K562 (cell line): ENCODE data around the gene CPED1.

ENCODE experiments used
- CREM ChIP-seq: IDR thresholded peaks from 2 replicates; pipeline ENCODE4 v1.6.1; 2014; ENCODE audit warnings: antibody characterized with exemption, low read depth
- HMG20B ChIP-seq: fragments of 250-450 bp; sonication (Bioruptor Pico); IDR thresholded peaks from 2 replicates; pipeline ENCODE4 v1.5.0; 2021; ENCODE audit warnings: mild to moderate bottlenecking
- RAD21 ChIP-seq, 2 experiments: fragments of 250-450 bp in 1 of 2; fragments of 450-650 bp in 1 of 2; sonication (Bioruptor Pico) in 1 of 2; formaldehyde crosslinking in 1 of 2; IDR thresholded peaks in 1 of 2; conservative IDR thresholded peaks in 1 of 2; 2 replicates each; pipeline versions ENCODE4 v1.4.0 to v1.8.0; 2020 to 2022; ENCODE audit warnings: mild to moderate bottlenecking in 2 of 2, moderate library complexity in 1 of 2
- RBM39 ChIP-seq: fragments of 200-400 bp; formaldehyde crosslinking; optimal IDR thresholded peaks from 2 replicates; pipeline ENCODE3; 2018; ENCODE audit warnings: low read depth, low read length
- ZNF224 ChIP-seq: sonication (generic); formaldehyde crosslinking; IDR thresholded peaks from 2 replicates; pipeline ENCODE4 v1.8.0; 2022; ENCODE audit warnings: mild to moderate bottlenecking, missing genetic modification reagents
- TF ChIP-seq, protein P1 (sequence below): fragments of 250-450 bp; sonication (Bioruptor Pico); IDR thresholded peaks from 2 replicates; pipeline ENCODE4 v1.6.1; 2021; ENCODE audit warnings: mild to moderate bottlenecking
- TF ChIP-seq, protein P2 (sequence below): sonication (generic); formaldehyde crosslinking; IDR thresholded peaks from 2 replicates; pipeline ENCODE4 v1.8.1; 2023; ENCODE audit warnings: missing genetic modification reagents, mild to moderate bottlenecking, borderline replicate concordance

DNA sequence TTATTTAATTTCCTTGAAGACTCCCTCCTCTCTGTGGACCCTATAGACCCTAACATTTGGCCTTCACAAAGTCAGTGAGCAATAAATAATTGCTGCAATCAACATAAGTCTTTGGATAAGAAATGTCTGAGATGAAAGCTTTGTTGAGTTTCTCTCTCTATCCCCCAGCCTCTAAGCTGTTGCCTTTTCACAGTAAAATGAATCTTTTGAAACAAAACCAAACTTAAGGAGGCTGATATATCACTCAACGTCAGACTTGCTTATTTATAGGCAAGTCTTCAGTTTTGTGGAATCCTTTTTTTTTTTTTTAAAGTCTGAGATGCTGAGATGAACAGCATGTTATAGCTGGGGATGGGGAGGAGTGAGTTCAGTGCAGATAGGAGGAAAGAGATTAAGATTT lies 10.0 kb downstream of the CPED1 start:
- TF ChIP-seq, protein P1, sequence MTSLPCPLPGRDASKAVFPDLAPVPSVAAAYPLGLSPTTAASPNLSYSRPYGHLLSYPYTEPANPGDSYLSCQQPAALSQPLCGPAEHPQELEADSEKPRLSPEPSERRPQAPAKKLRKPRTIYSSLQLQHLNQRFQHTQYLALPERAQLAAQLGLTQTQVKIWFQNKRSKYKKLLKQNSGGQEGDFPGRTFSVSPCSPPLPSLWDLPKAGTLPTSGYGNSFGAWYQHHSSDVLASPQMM (CRISPR knock-in tag): no peak
- TF ChIP-seq, protein P2, sequence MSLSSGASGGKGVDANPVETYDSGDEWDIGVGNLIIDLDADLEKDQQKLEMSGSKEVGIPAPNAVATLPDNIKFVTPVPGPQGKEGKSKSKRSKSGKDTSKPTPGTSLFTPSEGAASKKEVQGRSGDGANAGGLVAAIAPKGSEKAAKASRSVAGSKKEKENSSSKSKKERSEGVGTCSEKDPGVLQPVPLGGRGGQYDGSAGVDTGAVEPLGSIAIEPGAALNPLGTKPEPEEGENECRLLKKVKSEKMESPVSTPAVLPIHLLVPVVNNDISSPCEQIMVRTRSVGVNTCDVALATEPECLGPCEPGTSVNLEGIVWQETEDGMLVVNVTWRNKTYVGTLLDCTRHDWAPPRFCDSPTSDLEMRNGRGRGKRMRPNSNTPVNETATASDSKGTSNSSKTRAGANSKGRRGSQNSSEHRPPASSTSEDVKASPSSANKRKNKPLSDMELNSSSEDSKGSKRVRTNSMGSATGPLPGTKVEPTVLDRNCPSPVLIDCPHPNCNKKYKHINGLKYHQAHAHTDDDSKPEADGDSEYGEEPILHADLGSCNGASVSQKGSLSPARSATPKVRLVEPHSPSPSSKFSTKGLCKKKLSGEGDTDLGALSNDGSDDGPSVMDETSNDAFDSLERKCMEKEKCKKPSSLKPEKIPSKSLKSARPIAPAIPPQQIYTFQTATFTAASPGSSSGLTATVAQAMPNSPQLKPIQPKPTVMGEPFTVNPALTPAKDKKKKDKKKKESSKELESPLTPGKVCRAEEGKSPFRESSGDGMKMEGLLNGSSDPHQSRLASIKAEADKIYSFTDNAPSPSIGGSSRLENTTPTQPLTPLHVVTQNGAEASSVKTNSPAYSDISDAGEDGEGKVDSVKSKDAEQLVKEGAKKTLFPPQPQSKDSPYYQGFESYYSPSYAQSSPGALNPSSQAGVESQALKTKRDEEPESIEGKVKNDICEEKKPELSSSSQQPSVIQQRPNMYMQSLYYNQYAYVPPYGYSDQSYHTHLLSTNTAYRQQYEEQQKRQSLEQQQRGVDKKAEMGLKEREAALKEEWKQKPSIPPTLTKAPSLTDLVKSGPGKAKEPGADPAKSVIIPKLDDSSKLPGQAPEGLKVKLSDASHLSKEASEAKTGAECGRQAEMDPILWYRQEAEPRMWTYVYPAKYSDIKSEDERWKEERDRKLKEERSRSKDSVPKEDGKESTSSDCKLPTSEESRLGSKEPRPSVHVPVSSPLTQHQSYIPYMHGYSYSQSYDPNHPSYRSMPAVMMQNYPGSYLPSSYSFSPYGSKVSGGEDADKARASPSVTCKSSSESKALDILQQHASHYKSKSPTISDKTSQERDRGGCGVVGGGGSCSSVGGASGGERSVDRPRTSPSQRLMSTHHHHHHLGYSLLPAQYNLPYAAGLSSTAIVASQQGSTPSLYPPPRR (CRISPR knock-in tag): no peak
- TF ChIP-seq HMG20B (CRISPR knock-in tag): no peak
- TF ChIP-seq RAD21 (CRISPR knock-in tag; conservative IDR thresholded peaks at IDR 0.05 in 1 of 2, IDR thresholded peaks at IDR 0.05 in 1 of 2): no peak
- no peak for TF ChIP-seq ZNF224
- no peak for TF ChIP-seq RBM39
- no peak for TF ChIP-seq CREM
